Activated CD8-positive, alpha-beta memory T cell treated with anti-CD3 and anti-CD28 coated beads, Interleukin-2, amount 10 ng/mL, durations not matched to agents 7 days and 5 days (primary cell): ENCODE measurements around the gene ACAP2. TPM values are rescaled to one million over a fixed set of nuclear protein-coding genes. Genes with fewer than 3 reads are reported as not detected.
A peak's percentile ranks its signal among the peaks of the same experiment; 100 is the strongest.

Experiments used
- ATAC-seq: fragments of 150-1000 bp; cut with Tn5 transposase; one replicate; pipeline ENCODE4 v1.10.0; 2021; ENCODE audit warnings: moderate library complexity
- CTCF ChIA-PET: fragments of 350-600 bp; sonication (Branson Sonifier 250); formaldehyde crosslinking; loops from one replicate; lab custom pipeline; 2021; ENCODE audit warnings: antibody characterized with exemption; lab: Charles Lee
- DNase-seq: peaks from one replicate; pipeline ENCODE4 v3.0.0-alpha.2; 2020
- H3K27ac Mint-ChIP-seq: one replicate; pipeline ENCODE4 v1.8.0; 2021; ENCODE audit warnings: mild to moderate bottlenecking, mixed read lengths
- H3K27me3 Mint-ChIP-seq: one replicate; pipeline ENCODE4 v1.8.0; 2021; ENCODE audit warnings: mixed read lengths
- H3K36me3 Mint-ChIP-seq: one replicate; pipeline ENCODE4 v1.8.0; 2021; ENCODE audit warnings: mild to moderate bottlenecking, mixed read lengths
- H3K4me1 Mint-ChIP-seq: one replicate; pipeline ENCODE4 v1.8.0; 2021; ENCODE audit warnings: mixed read lengths
- H3K4me3 Mint-ChIP-seq: one replicate; pipeline ENCODE4 v1.8.0; 2021; ENCODE audit warnings: mild to moderate bottlenecking, moderate library complexity, mixed read lengths
- H3K9me3 Mint-ChIP-seq: one replicate; pipeline ENCODE4 v1.8.0; 2022; ENCODE audit warnings: low read depth, mixed read lengths
- total RNA-seq, 2 experiments: library from RNA; stranded (reverse); gene quantifications; one replicate each; pipeline ENCODE4 v1.2.3, GENCODE V29; 2021

Gene ACAP2
- total RNA-seq, 2 experiments from 2014 or later, result 58.4 to 74.4 TPM

DNA sequence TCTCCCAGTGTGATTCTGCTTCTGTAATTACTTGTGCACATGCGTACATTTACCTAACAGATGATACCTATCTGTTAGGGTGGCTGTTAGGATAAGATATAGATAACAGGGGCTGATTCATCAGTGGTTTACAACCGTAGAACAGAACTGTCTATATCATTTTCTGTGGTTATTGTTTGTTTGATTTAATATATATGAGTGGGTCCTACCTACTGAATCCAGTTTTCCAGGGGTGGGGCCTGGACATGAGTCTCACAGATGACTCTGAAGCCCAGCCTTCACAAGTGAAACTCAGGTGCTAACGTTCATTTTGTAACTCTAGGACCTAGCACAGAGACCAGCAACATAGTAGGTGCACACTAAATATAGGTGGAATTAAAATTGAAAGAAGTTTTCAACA, 10.4 kb upstream of the ACAP2 start:
- DNase-seq (no peak), ATAC-seq (no peak)
- Mint-ChIP-seq H3K9me3 (peaks cover 4% of the 10 kb centered on the region), H3K4me1 (peaks cover 6% of the 10 kb centered on the region), H3K27me3 (no peaks in the 10 kb centered on the region), H3K27ac (no peak overlapping the region), H3K4me3 (no peak overlapping the region), H3K36me3 (peaks cover 8% of the 10 kb centered on the region)
- CTCF ChIA-PET, result no interaction called here

DNA sequence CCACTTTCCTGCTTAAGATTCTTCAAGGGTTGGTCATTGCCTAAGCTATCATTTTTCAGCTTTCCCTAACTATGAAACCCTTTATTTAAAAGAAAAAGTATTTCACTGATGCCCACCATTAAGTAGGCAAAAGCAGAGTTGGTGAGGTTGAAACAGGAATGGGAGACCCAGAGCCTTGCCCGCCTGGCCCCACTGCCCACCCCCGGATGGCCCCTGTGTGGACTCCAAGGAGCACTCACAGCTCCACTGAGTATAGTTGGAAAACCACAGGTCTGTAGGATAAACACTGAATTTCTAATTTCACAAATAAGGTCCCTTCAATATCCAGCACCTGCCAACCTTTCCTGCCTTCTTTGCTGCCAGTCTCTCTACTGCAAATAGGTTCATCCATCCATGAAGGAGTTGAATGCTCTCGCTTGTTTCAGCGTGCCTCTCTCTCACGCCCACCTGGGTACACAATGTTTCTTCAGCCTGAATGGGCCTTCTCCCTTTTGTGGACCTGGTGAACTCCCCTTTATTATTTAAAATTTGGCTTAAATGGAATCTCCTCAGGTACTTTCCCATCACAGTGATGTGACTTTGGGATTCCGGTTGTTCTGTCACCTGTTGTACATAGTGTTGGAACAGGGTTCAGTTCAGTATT, 8.7 kb upstream of the ACAP2 start:
- peaks cover 8% of the 10 kb centered on the region for H3K36me3 Mint-ChIP-seq
- no peak overlapping the region for H3K4me3 Mint-ChIP-seq
- H3K9me3 Mint-ChIP-seq, result peaks cover 4% of the 10 kb centered on the region
- no peaks in the 10 kb centered on the region for H3K27me3 Mint-ChIP-seq
- H3K4me1 Mint-ChIP-seq, result peaks cover 2% of the 10 kb centered on the region
- DNase-seq (no peak), ATAC-seq (no peak)
- CTCF ChIA-PET, result no interaction called here
- no peak overlapping the region for H3K27ac Mint-ChIP-seq

DNA sequence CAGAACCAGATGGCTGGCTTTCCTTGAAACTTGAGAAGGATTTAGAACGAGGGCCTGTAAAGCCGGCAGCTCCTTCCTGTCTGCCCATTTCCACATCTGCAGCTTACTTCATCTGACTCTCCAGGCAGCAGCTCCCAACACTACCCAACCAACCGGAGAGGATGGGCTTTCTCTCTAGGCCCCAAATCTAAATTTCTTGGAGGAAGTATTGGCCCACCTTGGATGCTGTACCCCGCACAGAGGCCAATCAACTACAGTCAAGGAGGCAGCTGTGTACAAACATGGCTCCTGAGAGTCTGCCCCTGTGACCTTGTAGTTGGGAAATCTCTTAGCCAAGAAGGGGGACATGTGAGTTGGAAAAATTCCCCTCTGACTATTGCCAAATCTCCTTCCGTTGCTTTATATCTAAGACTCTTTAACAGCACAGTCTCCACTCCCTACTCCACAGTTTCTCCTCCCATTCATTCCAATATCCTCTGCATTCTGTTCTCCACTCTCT, 8.0 kb upstream of the ACAP2 start:
- ATAC-seq (no peak), DNase-seq (no peak)
- Mint-ChIP-seq H3K4me3 (no peak overlapping the region), H3K4me1 (peaks cover 9% of the 10 kb centered on the region), H3K27me3 (no peaks in the 10 kb centered on the region), H3K36me3 (peaks cover 8% of the 10 kb centered on the region), H3K27ac (no peak overlapping the region), H3K9me3 (peaks cover 4% of the 10 kb centered on the region)
- CTCF ChIA-PET, result no interaction called here

DNA sequence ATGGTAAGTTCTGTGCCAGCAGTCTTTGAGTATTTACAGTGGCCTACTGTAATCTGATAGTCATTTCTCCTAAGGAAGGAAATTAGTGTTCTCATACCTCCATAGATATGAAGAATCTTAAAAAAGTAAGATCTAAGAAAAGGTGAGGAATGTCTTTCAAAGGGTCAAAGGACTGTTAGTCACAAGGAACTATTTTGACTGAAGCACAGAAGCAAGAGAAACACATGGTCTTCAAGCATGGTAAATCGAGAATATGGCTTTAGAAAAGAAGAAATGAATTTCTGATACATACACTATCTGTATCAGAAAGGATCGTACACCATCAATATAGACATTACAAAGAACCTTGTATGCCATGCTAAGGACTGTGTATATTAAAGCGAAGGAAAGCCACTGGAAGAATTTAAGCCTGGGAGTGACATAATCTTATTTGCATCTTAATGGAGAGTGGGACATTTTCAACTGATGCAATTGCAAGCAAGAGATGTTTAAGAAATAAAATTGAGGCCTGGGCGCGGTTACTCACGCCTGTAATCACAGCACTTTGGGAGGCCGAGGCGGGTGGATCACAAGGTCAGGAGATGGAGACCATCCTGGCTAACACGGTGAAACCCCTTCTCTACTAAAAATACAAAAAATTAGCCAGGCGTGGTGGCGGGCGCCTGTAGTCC, 5.5 kb upstream of the ACAP2 start:
- peaks cover 18% of the 10 kb centered on the region for H3K4me1 Mint-ChIP-seq
- no peak overlapping the region for H3K27ac Mint-ChIP-seq
- H3K9me3 Mint-ChIP-seq, result no peaks in the 10 kb centered on the region
- CTCF ChIA-PET, result no interaction called here
- H3K36me3 Mint-ChIP-seq, result no peaks in the 10 kb centered on the region
- no peak for ATAC-seq
- DNase-seq, result no peak
- no peak overlapping the region for H3K4me3 Mint-ChIP-seq
- H3K27me3 Mint-ChIP-seq, result no peaks in the 10 kb centered on the region

DNA sequence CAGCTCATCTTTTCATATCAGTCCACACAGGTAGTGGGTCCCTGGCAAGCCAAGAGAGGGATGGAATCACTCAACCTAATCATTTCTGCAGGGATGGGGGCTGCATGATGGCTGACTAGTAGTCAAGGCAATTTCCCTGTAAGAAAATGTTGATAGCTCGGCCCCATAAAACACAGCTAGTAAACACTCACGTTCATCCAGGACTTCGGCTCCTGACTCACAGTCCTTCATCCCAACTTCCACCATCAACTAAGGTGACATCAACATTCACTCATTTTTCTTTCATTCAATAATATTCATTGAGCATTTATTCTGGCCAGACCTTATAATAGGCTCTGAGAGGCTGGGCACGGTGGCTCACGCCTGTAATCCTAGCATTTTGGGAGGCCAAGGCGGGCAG, 4.4 kb upstream of the ACAP2 start:
- no peak for DNase-seq
- no peaks in the 10 kb centered on the region for H3K36me3 Mint-ChIP-seq
- H3K27ac Mint-ChIP-seq, result no peak overlapping the region
- no peak overlapping the region for H3K4me3 Mint-ChIP-seq
- H3K4me1 Mint-ChIP-seq, result peaks cover 20% of the 10 kb centered on the region
- H3K27me3 Mint-ChIP-seq, result no peaks in the 10 kb centered on the region
- H3K9me3 Mint-ChIP-seq, result no peaks in the 10 kb centered on the region
- CTCF ChIA-PET, result no interaction called here
- ATAC-seq, result no peak

DNA sequence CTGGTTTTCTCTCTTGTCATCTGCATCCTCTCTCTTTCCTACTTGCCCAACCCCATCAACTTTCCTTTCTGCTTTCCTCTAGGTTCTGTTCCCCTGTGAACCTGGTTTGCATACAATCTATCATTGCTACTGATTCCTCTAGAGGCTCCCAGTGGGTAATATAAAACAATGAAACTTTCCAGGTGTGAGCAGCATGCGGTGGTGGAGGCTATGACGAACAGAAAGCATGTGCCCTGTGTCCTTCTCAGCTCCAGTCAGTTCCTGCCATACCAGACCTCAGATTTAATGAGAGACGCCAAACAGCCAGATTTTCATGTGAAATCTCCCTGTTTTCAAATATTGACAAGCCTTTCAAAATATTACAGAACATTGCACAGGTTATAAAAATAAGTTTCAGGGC, 3.5 kb upstream of the ACAP2 start:
- no peak overlapping the region for H3K27ac Mint-ChIP-seq
- no peak for DNase-seq

DNA sequence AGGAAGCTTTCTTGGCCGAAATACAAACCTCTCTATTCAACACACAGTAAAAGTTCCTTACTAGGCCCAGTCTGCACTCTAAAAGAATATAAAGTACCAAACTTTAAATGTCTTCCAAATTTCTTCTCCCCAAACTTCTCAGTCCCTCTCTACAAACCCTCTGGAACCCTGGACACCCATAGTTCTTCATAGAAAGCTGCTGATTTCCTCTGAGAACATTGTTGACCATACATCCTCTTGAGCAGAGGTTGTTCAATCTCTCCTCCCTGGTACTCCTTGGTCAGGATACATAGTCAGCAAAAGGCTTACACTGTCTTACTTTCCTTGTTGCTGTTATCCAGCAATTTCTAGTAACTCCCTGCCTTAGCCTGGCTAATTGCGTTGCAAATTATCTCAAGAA, 3.1 kb upstream of the ACAP2 start:
- H3K36me3 Mint-ChIP-seq, result peaks cover 1% of the 10 kb centered on the region
- ATAC-seq (no peak), DNase-seq (no peak)
- peaks cover 23% of the 10 kb centered on the region for H3K4me1 Mint-ChIP-seq
- CTCF ChIA-PET, result interaction anchor here (6.4 kb wide), 1 partner anchor 175 kb away, joined by 53 read pairs; the partner anchor contains the start of gene XXYLT1
- no peak overlapping the region for H3K4me3 Mint-ChIP-seq
- no peaks in the 10 kb centered on the region for H3K9me3 Mint-ChIP-seq
- no peaks in the 10 kb centered on the region for H3K27me3 Mint-ChIP-seq
- H3K27ac Mint-ChIP-seq, result no peak overlapping the region

More for the DNA sequence above, 3.5 kb upstream of the ACAP2 start:
- CTCF ChIA-PET, result no interaction called here
- no peak for ATAC-seq
- Mint-ChIP-seq H3K4me3 (no peak overlapping the region), H3K9me3 (no peaks in the 10 kb centered on the region), H3K36me3 (no peaks in the 10 kb centered on the region), H3K27me3 (no peaks in the 10 kb centered on the region), H3K4me1 (peaks cover 20% of the 10 kb centered on the region)

DNA sequence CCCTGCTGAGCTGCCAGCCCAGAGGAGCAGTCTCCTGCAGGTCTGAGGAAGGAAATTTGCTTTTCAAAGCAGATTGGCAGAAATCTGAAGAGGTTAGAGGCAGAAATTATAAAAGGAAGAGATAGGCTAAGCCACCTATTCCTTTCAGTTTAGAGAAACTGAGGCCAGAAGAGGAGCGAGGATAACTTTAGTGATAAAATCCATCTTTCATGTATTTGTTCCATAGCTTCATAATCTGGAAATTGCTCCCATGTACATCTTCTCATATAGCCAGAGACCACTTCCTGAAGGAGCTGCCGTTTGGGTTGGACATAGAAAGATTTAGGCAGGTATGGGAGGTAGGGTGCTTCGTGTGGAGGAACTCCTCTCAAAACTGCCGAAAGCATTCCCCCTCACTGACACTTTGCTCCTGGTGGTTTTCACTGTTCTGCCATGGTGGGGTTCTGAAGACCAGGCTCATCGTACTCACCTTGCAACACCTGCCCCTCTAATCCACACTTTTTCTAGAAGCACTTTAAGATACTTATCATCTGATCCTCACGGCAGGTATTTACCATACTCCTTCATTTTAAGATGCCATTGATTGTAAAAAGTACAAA, 670 bp upstream of the ACAP2 start:
- CTCF ChIA-PET, result interaction anchor here (1.3 to 6.4 kb wide), 6 partner anchors 12 to 173 kb away, joined by 3 to 53 read pairs (median 4); partner anchors contain the start of gene XXYLT1
- ATAC-seq (no peak), DNase-seq (no peak)
- H3K27ac Mint-ChIP-seq, result peak overlapping the region; percentile 85
- no peaks in the 10 kb centered on the region for H3K9me3 Mint-ChIP-seq
- peaks cover 1% of the 10 kb centered on the region for H3K36me3 Mint-ChIP-seq
- peaks cover 31% of the 10 kb centered on the region for H3K4me1 Mint-ChIP-seq
- H3K27me3 Mint-ChIP-seq, result no peaks in the 10 kb centered on the region
- H3K4me3 Mint-ChIP-seq, result peak overlapping the region; percentile 94

DNA sequence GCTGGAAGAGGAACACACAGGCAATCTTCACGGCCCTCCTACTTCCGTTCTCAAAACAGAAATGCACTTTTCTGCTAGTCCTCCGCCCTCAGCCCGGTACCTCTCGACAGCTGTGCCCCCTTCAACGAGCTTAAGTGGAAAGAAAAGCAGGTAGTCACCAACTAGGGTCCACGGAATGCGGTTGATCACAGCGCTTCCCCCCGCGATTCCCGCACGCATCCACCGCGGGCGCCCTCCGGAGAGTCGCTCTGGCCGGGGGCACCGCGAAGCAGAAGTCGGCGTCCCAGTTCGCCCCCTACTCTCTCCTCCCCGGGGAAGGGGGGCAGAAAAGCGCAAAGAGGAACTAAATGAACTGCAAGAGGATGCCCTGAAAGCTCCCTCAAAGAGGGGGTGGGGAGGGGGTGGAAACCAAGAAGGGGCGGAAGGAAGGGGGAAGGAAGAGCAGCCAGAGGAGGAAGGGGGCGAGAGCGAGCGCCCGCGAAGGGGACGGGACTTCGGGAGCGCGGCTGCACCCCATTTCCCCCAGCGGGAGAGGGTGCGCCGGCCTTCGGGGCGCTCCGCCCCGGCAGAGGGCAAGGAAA, 738 bp downstream of the ACAP2 start:
- DNase-seq (peak; percentile 72), ATAC-seq (peak; percentile 1)
- Mint-ChIP-seq H3K4me3 (peak overlapping the region; percentile 94), H3K27me3 (no peaks in the 10 kb centered on the region), H3K4me1 (peaks cover 36% of the 10 kb centered on the region), H3K9me3 (no peaks in the 10 kb centered on the region), H3K27ac (peak overlapping the region; percentile 91), H3K36me3 (peaks cover 4% of the 10 kb centered on the region)
- CTCF ChIA-PET, result interaction anchor here (0.6 to 6.4 kb wide), 9 partner anchors 9 to 172 kb away, joined by 3 to 53 read pairs (median 4); partner anchors contain the start of gene XXYLT1

DNA sequence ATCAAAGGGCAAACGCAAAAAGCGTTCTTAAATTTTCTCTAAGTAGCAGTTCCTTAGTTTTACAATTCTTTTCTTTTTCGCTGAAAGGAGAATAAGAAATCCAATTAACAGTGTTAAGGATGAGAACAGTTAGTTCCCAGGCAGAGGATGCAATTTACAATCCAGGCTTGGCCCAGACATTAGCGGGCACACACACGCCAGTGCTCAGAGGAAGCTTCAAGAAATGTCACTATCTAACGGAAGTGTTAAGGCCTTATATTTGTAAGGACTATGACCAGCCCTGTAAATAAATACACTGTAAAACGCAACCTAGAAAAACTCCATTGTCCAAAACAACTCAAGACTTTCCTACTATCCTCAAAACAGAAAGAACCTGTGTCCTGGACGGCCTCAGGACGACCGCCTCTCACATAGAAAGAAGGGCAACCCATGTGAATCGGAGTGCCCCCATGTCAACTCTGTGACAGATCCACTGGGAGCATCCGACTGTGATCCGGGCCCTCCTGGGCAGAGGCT, 1.3 kb downstream of the ACAP2 start:
- Mint-ChIP-seq H3K9me3 (no peaks in the 10 kb centered on the region), H3K27ac (peak overlapping the region; percentile 91), H3K4me3 (peak overlapping the region; percentile 94), H3K27me3 (no peaks in the 10 kb centered on the region), H3K4me1 (peaks cover 36% of the 10 kb centered on the region), H3K36me3 (peaks cover 4% of the 10 kb centered on the region)
- no peak for DNase-seq
- CTCF ChIA-PET, result interaction anchor here (0.6 to 6.4 kb wide), 8 partner anchors 14 to 171 kb away, joined by 3 to 53 read pairs (median 4); partner anchors contain the start of gene XXYLT1
- no peak for ATAC-seq

DNA sequence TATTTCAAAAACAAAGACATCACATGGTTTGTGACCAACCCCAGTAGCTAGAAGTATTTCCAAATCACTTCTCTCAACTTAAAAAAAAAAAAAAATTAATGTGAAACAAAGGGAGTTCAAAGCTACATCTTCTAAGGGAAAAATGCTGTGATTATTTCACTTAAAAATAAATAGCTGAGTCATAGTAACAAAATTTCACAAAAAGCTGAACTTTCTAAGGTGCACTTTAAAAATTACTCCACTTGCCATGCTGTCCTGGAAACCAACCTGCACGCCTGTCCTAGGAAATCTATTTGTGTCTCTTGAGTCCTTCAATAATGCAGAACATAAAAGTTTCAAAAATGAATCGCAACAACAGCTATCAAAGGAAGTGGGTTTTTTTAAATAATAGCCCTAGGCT, 1.8 kb downstream of the ACAP2 start:
- peak overlapping the region; percentile 94 for H3K4me3 Mint-ChIP-seq
- H3K4me1 Mint-ChIP-seq, result peaks cover 32% of the 10 kb centered on the region

DNA sequence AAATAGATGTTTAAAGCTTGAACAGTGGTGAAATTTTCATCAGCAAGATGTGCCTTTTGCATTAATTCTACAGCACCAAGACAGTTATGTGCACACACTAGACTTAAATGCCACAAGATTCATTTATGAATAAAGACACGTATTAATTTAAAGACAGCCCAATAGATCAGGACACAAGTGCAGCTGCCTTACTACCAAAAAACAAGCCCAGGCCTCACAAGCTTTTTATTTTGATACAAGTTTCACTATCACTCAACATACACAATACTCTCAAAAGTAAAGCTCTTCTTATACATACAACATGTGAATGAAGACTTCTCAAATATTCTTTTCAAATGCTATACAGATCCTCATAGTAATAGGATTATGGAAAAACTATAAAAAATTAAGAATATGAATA, 2.4 kb downstream of the ACAP2 start:
- H3K36me3 Mint-ChIP-seq, result peaks cover 10% of the 10 kb centered on the region
- DNase-seq (no peak), ATAC-seq (no peak)
- H3K27me3 Mint-ChIP-seq, result no peaks in the 10 kb centered on the region
- CTCF ChIA-PET, result interaction anchor here (0.7 to 6.4 kb wide), 6 partner anchors 20 to 170 kb away, joined by 3 to 53 read pairs (median 3); partner anchors contain the start of gene XXYLT1
- H3K9me3 Mint-ChIP-seq, result no peaks in the 10 kb centered on the region
- H3K27ac Mint-ChIP-seq, result peak overlapping the region; percentile 10
- H3K4me3 Mint-ChIP-seq, result peak overlapping the region; percentile 35
- peaks cover 28% of the 10 kb centered on the region for H3K4me1 Mint-ChIP-seq

More for the DNA sequence above, 1.8 kb downstream of the ACAP2 start:
- H3K36me3 Mint-ChIP-seq, result peaks cover 6% of the 10 kb centered on the region
- CTCF ChIA-PET, result interaction anchor here (0.7 to 6.4 kb wide), 6 partner anchors 19 to 171 kb away, joined by 3 to 53 read pairs (median 5); partner anchors contain the start of gene XXYLT1
- no peak for ATAC-seq
- no peaks in the 10 kb centered on the region for H3K27me3 Mint-ChIP-seq
- no peak for DNase-seq
- H3K9me3 Mint-ChIP-seq, result no peaks in the 10 kb centered on the region
- H3K27ac Mint-ChIP-seq, result peak overlapping the region; percentile 91

DNA sequence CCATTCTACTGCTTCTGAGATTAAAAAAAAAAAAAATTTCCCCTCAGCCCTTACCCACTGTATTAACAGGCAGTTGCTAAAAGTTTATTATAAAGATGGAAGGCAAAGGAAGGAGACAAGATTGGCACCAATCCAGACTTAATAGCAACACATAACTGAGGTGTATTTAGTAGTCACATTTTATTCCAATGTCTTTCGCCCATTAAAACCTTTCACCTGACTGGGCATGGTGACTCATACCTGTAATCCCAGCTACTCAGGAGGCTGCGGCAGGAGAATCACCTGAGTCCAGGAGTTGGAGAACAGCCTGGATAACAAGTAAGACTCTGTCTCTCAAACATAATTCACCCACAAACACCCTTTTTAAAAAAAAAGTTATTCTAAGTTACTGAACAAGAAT, 4.4 kb downstream of the ACAP2 start:
- DNase-seq, result no peak
- ATAC-seq, result no peak
- H3K9me3 Mint-ChIP-seq, result no peaks in the 10 kb centered on the region
- H3K4me3 Mint-ChIP-seq, result no peak overlapping the region
- no peaks in the 10 kb centered on the region for H3K27me3 Mint-ChIP-seq
- peaks cover 21% of the 10 kb centered on the region for H3K36me3 Mint-ChIP-seq
- H3K27ac Mint-ChIP-seq, result no peak overlapping the region
- H3K4me1 Mint-ChIP-seq, result peaks cover 25% of the 10 kb centered on the region
- CTCF ChIA-PET, result interaction anchor here (2.4 kb wide), 1 partner anchor 84 kb away, joined by 7 read pairs; no protein-coding TSS in a partner anchor
